Vagina (tissue), 2 donors: ENCODE measurements around the gene ADAMTS19. TPM values are rescaled to one million over a fixed set of nuclear protein-coding genes. Genes with fewer than 3 reads are reported as not detected.

Experiments used
- DNase-seq, 2 donors: peaks; one replicate each; pipeline ENCODE4 v3.0.0-alpha.2; 2017; ENCODE audit errors: extremely low spot score in 2 of 2
- H3K27ac ChIP-seq: fragments of 200-600 bp; sonication (generic); one replicate; pipeline ENCODE4 v1.5.1; 2019
- H3K27me3 ChIP-seq: fragments of 200-600 bp; sonication (generic); one replicate; pipeline ENCODE4 v1.5.1; 2019
- H3K36me3 ChIP-seq, 2 donors: fragments of 200-600 bp; sonication (generic); one replicate each; pipeline ENCODE4 v1.5.1; 2017 to 2019
- H3K4me1 ChIP-seq: fragments of 200-600 bp; sonication (generic); one replicate; pipeline ENCODE4 v1.5.1; 2019
- H3K4me3 ChIP-seq, 2 donors: fragments of 200-600 bp; sonication (generic); 1 replicate in 1 of 2; 2 replicates in 1 of 2; pipeline ENCODE4 v1.5.1; 2016 to 2019
- H3K9me3 ChIP-seq: fragments of 200-600 bp; sonication (generic); one replicate; pipeline ENCODE4 v1.5.1; 2019
- CTCF ChIP-seq, 3 experiments: fragments of 450-650 bp in 2 of 3; fragments of 200-600 bp in 1 of 3; sonication (generic) in 1 of 3; IDR thresholded peaks; one replicate each; pipeline ENCODE4 v1.5.1; 2017 to 2019; ENCODE audit warnings: antibody characterized with exemption in 3 of 3, mild to moderate bottlenecking in 2 of 3, moderate library complexity in 2 of 3
- POLR2A ChIP-seq, 2 donors: fragments of 450-650 bp; IDR thresholded peaks; one replicate each; pipeline ENCODE4 v1.6.1; 2017; ENCODE audit warnings: antibody characterized with exemption in 2 of 2, mild to moderate bottlenecking in 2 of 2, moderate library complexity in 2 of 2
- POLR2AphosphoS5 ChIP-seq, 2 donors: sonication (generic); formaldehyde crosslinking; IDR thresholded peaks; one replicate each; pipeline ENCODE4 v1.9.0; 2017; ENCODE audit warnings: antibody characterized with exemption in 2 of 2, mild to moderate bottlenecking in 2 of 2, low read depth in 1 of 2; ENCODE audit not compliant: insufficient read depth in 1 of 2
- intact Hi-C: fragments of 100-400 bp; cut with DNase I; formaldehyde crosslinking; loops from one replicate; pipeline ENCODE4 v1.15.1; 2023
- total RNA-seq: library from RNA; depleted of rRNA; stranded (reverse); fragments of >200 nt; gene quantifications from one replicate; pipeline ENCODE4 v1.2.3, GENCODE V29; 2016

The ADAMTS19 gene
- total RNA-seq, 1 donor from 2014 or later, result 1.7 TPM

DNA sequence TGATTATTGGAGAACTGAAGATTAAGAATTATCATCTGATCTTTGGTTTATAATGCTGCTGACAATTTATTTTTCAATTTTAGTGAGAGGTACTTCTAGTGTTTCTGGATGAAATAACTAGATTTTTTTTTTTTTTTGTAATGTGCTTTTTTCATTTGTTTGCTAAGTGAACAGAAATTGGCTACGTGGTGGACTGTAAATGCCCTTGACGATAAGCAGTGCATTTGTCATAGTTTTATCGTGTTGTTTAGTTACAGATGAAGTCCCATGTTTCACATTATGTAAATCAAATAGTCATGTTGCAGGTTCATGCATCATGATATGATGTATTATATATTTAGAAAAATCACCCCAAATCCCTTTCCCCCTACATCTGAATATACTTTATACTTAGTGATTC lies 81.0 kb downstream of the ADAMTS19 start:
- TF ChIP-seq POLR2A (IDR thresholded peaks at IDR 0.05) (no peak), CTCF (IDR thresholded peaks at IDR 0.05) (no peak), POLR2AphosphoS5 (IDR thresholded peaks at IDR 0.05; ENCODE audit: insufficient read depth in 1 of 2, low read depth in 1 of 2) (no peak)
- intact Hi-C loops, result no loop called here
- Histone ChIP-seq H3K27ac (no peak overlapping the region), H3K36me3 (no peaks in the 10 kb centered on the region), H3K9me3 (no peaks in the 10 kb centered on the region), H3K4me3 (no peak overlapping the region), H3K27me3 (no peaks in the 10 kb centered on the region), H3K4me1 (no peaks in the 10 kb centered on the region)
- no peak for DNase-seq

DNA sequence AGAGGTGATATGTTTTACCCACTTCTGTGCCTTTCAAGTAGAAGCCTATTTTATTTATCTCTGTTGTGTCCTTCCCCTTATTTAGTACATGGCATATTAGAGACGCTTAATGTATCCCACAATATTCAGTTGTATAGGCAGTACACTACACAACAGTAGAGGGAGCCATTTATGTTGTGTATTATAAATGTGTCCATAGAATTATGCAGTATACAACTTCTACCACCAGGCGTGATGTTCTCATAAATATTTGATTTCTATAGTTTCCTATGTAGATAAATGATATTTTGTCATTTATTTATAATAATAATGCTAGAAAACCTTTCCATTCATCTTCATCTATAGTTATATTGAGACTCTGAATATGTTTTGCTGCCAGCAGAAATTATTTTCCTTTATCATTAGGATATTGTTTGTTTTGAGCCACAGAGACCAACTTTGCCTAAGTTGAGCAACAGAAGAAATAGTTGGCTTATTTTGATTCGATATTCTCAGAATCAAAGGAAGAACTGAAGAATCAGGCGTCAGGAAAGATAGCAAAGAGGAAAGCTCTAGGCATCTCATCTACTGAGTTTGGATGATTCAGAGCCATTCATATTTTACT lies 81.7 kb downstream of the ADAMTS19 start:
- no peaks in the 10 kb centered on the region for H3K9me3 ChIP-seq
- H3K36me3 ChIP-seq, result no peaks in the 10 kb centered on the region
- H3K27me3 ChIP-seq, result no peaks in the 10 kb centered on the region
- TF ChIP-seq POLR2AphosphoS5 (IDR thresholded peaks at IDR 0.05; ENCODE audit: insufficient read depth in 1 of 2, low read depth in 1 of 2) (no peak), CTCF (IDR thresholded peaks at IDR 0.05) (no peak)
- no peak overlapping the region for H3K4me3 ChIP-seq
- intact Hi-C loops, result no loop called here
- DNase-seq, result no peak
- no peaks in the 10 kb centered on the region for H3K4me1 ChIP-seq
- no peak overlapping the region for H3K27ac ChIP-seq

DNA sequence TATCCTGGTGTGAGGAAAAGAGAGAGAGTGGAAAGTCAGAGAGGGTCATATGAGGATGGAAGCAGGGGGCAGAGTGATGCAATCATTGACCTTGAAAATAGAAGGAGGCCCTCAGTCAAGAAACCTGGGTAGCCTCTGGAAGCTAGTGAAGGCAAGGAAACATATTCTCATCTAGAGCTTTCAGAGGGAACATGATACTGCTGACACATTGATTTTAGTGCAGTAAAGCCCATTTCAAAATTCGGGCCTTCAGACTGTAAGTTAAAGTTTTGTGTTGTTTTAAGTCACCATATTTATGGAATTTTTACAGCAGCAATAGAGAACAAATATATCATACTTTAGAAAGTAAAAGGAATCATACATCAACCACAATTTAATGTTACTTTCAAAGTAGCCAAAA lies 87.0 kb downstream of the ADAMTS19 start:
- intact Hi-C loops, result no loop called here
- Histone ChIP-seq H3K4me1 (no peaks in the 10 kb centered on the region), H3K36me3 (no peaks in the 10 kb centered on the region), H3K27me3 (no peaks in the 10 kb centered on the region), H3K27ac (no peak overlapping the region), H3K4me3 (no peak overlapping the region), H3K9me3 (no peaks in the 10 kb centered on the region)
- no peak for TF ChIP-seq POLR2AphosphoS5 (IDR thresholded peaks at IDR 0.05; ENCODE audit: insufficient read depth in 1 of 2, low read depth in 1 of 2)
- no peak for DNase-seq

- H3K36me3 ChIP-seq, result no peaks in the 10 kb centered on the region
- no peaks in the 10 kb centered on the region for H3K27me3 ChIP-seq
- TF ChIP-seq POLR2A (IDR thresholded peaks at IDR 0.05), result no peak
- TF ChIP-seq CTCF (IDR thresholded peaks at IDR 0.05), result no peak
- no peak for TF ChIP-seq POLR2AphosphoS5 (IDR thresholded peaks at IDR 0.05; ENCODE audit: insufficient read depth in 1 of 2, low read depth in 1 of 2)
Observed at GRCh38 chr5:129554134-129554904, 94.2 kb downstream of the ADAMTS19 start.

DNA sequence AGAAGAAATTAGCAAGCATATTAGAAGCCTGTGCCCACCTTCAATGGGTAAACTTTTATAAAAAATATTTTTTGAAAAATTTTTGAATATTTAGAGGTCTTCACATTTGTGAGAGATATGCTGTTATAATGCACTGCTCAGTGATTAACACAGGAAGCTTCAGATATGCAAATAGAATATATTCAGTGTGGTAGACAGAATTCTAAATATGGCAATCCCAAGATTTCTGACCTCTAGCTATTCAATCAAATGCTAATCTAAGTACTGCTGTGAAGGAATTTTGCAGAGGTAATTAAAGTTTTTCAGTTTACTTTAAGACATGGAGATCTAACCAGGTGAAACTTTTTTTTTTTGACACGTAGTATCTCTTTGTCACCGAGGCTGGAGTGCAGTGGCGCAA lies 103.5 kb downstream of the ADAMTS19 start:
- H3K4me3 ChIP-seq, result no peak overlapping the region
- H3K36me3 ChIP-seq, result no peaks in the 10 kb centered on the region
- no peak overlapping the region for H3K27ac ChIP-seq
- H3K27me3 ChIP-seq, result no peaks in the 10 kb centered on the region
- TF ChIP-seq POLR2A (IDR thresholded peaks at IDR 0.05) (no peak), CTCF (IDR thresholded peaks at IDR 0.05) (no peak), POLR2AphosphoS5 (IDR thresholded peaks at IDR 0.05; ENCODE audit: insufficient read depth in 1 of 2, low read depth in 1 of 2) (no peak)
- no peak for DNase-seq
- intact Hi-C loops, result no loop called here
- H3K9me3 ChIP-seq, result no peaks in the 10 kb centered on the region
- no peaks in the 10 kb centered on the region for H3K4me1 ChIP-seq

More at GRCh38 chr5:129554134-129554904, 94.2 kb downstream of the ADAMTS19 start:
- intact Hi-C loops, result no loop called here
- Histone ChIP-seq H3K27ac (no peak overlapping the region), H3K4me3 (no peak overlapping the region), H3K9me3 (no peaks in the 10 kb centered on the region), H3K4me1 (no peaks in the 10 kb centered on the region)
- no peak for DNase-seq
